ENCODE measurements around the gene SUPT20HL2.

DNA sequence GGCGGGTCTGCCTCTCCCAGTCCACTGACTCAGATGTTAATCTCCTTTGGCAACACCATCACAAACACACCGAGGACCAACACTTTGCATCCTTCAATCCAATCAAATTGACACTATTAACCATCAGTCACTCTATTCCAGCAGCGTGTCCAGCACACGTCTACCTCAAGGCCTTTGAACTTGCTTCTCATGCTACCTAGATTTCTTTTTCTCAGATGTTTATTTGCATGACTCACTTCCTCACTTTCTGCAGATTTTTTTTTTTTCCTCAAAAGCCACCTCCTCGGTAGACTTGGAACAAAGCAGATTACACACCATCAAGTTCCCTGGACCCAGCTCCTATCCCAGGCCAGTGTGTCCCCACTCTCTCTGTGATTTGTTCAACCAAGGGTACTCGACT lies 49.5 kb downstream of the SUPT20HL2 start:
- TF ChIP-seq, protein P1, sequence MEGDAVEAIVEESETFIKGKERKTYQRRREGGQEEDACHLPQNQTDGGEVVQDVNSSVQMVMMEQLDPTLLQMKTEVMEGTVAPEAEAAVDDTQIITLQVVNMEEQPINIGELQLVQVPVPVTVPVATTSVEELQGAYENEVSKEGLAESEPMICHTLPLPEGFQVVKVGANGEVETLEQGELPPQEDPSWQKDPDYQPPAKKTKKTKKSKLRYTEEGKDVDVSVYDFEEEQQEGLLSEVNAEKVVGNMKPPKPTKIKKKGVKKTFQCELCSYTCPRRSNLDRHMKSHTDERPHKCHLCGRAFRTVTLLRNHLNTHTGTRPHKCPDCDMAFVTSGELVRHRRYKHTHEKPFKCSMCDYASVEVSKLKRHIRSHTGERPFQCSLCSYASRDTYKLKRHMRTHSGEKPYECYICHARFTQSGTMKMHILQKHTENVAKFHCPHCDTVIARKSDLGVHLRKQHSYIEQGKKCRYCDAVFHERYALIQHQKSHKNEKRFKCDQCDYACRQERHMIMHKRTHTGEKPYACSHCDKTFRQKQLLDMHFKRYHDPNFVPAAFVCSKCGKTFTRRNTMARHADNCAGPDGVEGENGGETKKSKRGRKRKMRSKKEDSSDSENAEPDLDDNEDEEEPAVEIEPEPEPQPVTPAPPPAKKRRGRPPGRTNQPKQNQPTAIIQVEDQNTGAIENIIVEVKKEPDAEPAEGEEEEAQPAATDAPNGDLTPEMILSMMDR (IDR thresholded peaks at IDR 0.05; ENCODE audit: insufficient read depth, low read length, poor library complexity, severe bottlenecking), result no peak
- no peak for TF ChIP-seq EZH2phosphoT487 (conservative IDR thresholded peaks at IDR 0.05; ENCODE audit: low read length)

All from SU-DHL-6 (cell line).